K562 (cell line): Measurements from ENCODE around the gene CXCL12.

Experiments used
- EZH2 ChIP-seq: IDR thresholded peaks from 2 replicates; pipeline ENCODE4 v1.6.1; 2012; ENCODE audit warnings: low read depth, mild to moderate bottlenecking, inconsistent platforms, low read length, borderline replicate concordance
- IFI16 ChIP-seq: fragments of 250-450 bp; sonication (Bioruptor Pico); IDR thresholded peaks from 2 replicates; pipeline ENCODE4 v2.1.2; 2022; ENCODE audit warnings: mild to moderate bottlenecking, inconsistent platforms
- RHOXF2B ChIP-seq: fragments of 250-450 bp; sonication (Bioruptor Pico); conservative IDR thresholded peaks from 2 replicates; pipeline ENCODE4 v1.5.1; 2021
- TF ChIP-seq, protein P1 (sequence below), 3 experiments: IDR thresholded peaks in 2 of 3; conservative IDR thresholded peaks in 1 of 3; 2 replicates each; pipeline ENCODE4 v1.5.1; 2011 to 2012; ENCODE audit warnings: low read length in 3 of 3, mild to moderate bottlenecking in 3 of 3, control low read depth in 2 of 3, improper control_type of control experiment in 1 of 3, inconsistent platforms in 1 of 3, low read depth in 1 of 3, mixed read lengths in 1 of 3, moderate library complexity in 1 of 3; ENCODE audit not compliant: insufficient read depth in 2 of 3
- TF ChIP-seq, protein P2 (sequence below), 2 experiments: fragments of 200-800 bp in 1 of 2; sonication (Bioruptor generic) in 1 of 2; sonication (generic) in 1 of 2; formaldehyde crosslinking in 1 of 2; IDR thresholded peaks in 1 of 2; conservative IDR thresholded peaks in 1 of 2; 2 replicates each; pipeline versions ENCODE4 v1.5.0 to v1.6.1; 2016 to 2020; ENCODE audit warnings: missing compliant biosample characterization in 1 of 2, missing genetic modification characterization in 1 of 2, missing genetic modification reagents in 1 of 2

DNA sequence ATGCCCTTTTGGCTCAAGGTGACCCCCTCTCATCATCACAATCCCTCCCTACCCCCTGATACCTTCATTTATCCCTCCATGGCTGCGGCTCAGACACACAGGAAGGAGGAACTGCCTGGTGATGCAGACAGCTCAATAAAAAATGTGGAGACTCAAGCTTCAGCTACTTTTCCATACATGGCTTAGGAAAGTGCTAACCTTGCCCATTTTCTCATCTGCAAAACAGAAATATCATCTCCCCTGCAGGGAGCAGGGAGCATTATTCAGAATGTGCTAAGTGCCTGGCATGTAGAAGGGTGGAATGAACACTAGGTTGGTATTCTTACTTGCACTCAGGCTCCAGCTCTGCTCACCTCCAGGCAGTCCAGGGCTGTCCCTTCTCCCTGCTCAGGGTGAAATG is 23.8 kb downstream of the CXCL12 start:
- TF ChIP-seq, protein P1, sequence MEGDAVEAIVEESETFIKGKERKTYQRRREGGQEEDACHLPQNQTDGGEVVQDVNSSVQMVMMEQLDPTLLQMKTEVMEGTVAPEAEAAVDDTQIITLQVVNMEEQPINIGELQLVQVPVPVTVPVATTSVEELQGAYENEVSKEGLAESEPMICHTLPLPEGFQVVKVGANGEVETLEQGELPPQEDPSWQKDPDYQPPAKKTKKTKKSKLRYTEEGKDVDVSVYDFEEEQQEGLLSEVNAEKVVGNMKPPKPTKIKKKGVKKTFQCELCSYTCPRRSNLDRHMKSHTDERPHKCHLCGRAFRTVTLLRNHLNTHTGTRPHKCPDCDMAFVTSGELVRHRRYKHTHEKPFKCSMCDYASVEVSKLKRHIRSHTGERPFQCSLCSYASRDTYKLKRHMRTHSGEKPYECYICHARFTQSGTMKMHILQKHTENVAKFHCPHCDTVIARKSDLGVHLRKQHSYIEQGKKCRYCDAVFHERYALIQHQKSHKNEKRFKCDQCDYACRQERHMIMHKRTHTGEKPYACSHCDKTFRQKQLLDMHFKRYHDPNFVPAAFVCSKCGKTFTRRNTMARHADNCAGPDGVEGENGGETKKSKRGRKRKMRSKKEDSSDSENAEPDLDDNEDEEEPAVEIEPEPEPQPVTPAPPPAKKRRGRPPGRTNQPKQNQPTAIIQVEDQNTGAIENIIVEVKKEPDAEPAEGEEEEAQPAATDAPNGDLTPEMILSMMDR (IDR thresholded peaks at IDR 0.05 in 2 of 3, conservative IDR thresholded peaks at IDR 0.05 in 1 of 3; ENCODE audit: insufficient read depth in 2 of 3, low read depth in 1 of 3, low read length in 3 of 3): no peak
- no peak for TF ChIP-seq EZH2
- TF ChIP-seq, protein P2, sequence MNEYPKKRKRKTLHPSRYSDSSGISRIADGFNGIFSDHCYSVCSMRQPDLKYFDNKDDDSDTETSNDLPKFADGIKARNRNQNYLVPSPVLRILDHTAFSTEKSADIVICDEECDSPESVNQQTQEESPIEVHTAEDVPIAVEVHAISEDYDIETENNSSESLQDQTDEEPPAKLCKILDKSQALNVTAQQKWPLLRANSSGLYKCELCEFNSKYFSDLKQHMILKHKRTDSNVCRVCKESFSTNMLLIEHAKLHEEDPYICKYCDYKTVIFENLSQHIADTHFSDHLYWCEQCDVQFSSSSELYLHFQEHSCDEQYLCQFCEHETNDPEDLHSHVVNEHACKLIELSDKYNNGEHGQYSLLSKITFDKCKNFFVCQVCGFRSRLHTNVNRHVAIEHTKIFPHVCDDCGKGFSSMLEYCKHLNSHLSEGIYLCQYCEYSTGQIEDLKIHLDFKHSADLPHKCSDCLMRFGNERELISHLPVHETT (CRISPR knock-in tag; conservative IDR thresholded peaks at IDR 0.05 in 1 of 2, IDR thresholded peaks at IDR 0.05 in 1 of 2): no peak
- no peak for TF ChIP-seq IFI16 (CRISPR knock-in tag)
- no peak for TF ChIP-seq RHOXF2B
